ENCODE results near the gene CFAP20DC. TPM values are rescaled to one million over a fixed set of nuclear protein-coding genes. Genes with fewer than 3 reads are reported as not detected.
"Not testable (repeated sequence)": the region's sequence is repeated elsewhere in the genome, so short reads cannot be mapped to it uniquely, and the experiment has no call there.

CFAP20DC gene
- total RNA-seq, 2 donors from 2014 or later, result 1.8 to 6.2 TPM

DNA sequence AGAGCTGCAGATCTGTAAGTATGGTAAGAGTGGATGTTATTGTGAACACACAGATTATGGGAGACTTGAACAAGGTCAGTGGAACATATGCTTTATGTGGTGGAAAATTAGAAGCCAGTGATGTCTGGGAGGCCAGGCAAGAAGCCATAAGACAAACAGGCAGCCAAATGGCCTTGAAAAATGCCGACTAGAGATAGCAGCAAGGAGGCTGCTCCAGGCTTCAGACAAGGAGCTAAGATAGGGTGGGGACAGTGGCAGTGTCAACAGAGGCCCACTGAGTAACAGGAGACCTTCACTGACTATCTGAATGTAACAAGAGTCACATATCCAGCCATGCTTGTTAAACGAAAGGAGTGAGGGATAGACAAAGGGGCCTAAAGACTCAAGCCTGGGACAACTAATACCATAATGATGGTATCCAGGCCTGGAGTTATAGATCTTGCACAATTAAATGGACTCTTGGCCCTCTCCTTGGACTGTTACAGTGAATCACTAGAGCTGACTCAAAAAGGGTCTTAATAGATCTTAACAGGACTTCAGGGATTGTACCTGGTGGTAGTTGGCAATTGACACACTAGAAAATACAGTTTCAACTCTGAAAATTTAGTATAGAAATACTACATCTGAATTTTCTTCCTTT lies 50.6 kb downstream of the CFAP20DC start:
- Mint-ChIP-seq H3K27me3 (no peaks in the 10 kb centered on the region), H3K4me3 (no peak overlapping the region), H3K27ac (peak overlapping the region; percentile 30), H3K9me3 (no peaks in the 10 kb centered on the region), H3K36me3 (ENCODE audit: low read depth) (no peaks in the 10 kb centered on the region), H3K4me1 (peaks cover 6% of the 10 kb centered on the region)
- no peak for ATAC-seq (replicated peaks)

DNA sequence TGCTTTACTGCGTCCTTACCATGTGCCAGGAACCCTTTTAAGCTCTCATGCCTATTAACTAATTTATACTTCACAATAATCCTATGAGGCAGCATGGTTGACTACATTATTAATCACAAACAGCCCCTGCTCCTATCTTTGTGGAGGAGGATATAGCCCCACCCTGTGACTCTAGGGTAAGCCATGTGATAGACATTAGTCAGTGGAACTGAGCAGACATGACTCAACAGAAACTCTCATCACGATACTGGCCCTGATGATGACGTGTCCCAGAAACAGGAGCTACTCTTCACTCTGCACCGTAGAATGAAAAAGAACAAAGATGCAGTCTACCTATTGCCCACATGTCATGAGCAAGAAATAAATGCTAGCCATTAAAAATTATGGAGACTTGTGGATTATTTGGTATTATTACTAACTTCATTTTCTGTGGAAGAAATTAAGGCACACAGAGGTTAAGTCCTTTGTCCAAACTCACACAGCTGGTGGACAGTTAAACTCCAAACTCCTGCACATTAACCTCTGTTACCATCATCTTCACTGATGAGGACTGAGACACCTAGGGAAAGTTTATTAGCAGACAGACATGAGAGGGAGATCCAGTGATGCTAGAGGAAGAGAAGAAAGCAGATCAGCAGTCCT lies 51.2 kb downstream of the CFAP20DC start:
- no peaks in the 10 kb centered on the region for H3K9me3 Mint-ChIP-seq
- peak overlapping the region; percentile 30 for H3K27ac Mint-ChIP-seq
- peak; percentile 100 for ATAC-seq (replicated peaks)
- peaks cover 6% of the 10 kb centered on the region for H3K4me1 Mint-ChIP-seq
- no peaks in the 10 kb centered on the region for H3K36me3 Mint-ChIP-seq (ENCODE audit: low read depth)
- H3K27me3 Mint-ChIP-seq, result peaks cover 1% of the 10 kb centered on the region
- no peak overlapping the region for H3K4me3 Mint-ChIP-seq

DNA sequence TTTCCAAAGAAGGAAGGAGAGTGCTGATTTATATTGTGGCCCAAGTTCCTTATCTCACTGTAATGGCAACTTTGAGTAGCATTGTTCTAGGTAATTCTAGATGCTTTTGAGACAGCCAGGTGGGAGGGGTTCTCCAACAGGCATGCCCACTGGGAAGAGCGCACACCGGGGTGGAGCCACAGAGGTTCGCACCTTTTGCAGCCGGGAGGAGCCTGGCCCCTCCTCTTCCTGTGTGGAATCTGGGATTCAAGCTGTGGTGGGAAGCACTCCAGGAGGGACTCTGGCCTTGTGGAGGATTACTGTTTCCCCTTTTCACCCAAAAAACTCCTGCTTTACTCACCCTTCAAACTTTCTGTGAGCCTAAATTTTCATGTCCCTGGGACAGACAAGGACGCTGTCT lies 53.1 kb downstream of the CFAP20DC start:
- H3K4me1 Mint-ChIP-seq, result peaks cover 6% of the 10 kb centered on the region
- H3K27ac Mint-ChIP-seq, result no peak overlapping the region
- no peaks in the 10 kb centered on the region for H3K36me3 Mint-ChIP-seq (ENCODE audit: low read depth)
- H3K9me3 Mint-ChIP-seq, result no peaks in the 10 kb centered on the region
- no peak overlapping the region for H3K4me3 Mint-ChIP-seq
- no peak for ATAC-seq (replicated peaks)
- peaks cover 5% of the 10 kb centered on the region for H3K27me3 Mint-ChIP-seq

DNA sequence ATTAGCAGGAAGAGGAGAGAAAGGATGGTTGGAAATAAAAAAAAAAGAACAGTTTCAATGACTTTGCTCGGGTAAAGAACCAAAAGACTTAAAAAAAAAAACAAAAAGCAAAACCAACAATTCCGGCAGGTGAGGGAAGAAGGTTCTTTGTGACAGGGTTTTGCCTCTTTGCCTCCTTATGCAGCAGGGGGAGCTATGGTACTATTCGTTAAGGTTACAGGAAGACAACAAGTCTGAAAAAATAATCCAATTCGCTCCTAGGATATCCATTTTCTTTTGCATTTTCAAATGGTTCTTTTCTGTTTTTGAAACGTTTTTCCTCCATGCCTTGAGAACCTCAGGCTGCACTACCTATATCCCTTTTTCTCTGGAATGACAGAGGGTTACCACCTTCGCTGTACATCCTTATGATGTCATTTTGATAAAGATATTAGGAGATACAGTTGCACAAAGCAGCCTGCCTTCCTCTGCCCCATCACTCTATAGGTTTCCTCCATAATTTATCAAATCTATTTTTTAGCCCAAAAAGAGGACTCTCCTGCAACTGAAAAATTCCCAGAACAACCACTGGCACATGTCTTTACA lies 55.0 kb downstream of the CFAP20DC start:
- peaks cover 6% of the 10 kb centered on the region for H3K4me1 Mint-ChIP-seq
- H3K27me3 Mint-ChIP-seq, result peaks cover 5% of the 10 kb centered on the region
- no peak overlapping the region for H3K4me3 Mint-ChIP-seq
- H3K27ac Mint-ChIP-seq, result no peak overlapping the region
- no peak for ATAC-seq (replicated peaks)
- no peaks in the 10 kb centered on the region for H3K9me3 Mint-ChIP-seq
- no peaks in the 10 kb centered on the region for H3K36me3 Mint-ChIP-seq (ENCODE audit: low read depth)

DNA sequence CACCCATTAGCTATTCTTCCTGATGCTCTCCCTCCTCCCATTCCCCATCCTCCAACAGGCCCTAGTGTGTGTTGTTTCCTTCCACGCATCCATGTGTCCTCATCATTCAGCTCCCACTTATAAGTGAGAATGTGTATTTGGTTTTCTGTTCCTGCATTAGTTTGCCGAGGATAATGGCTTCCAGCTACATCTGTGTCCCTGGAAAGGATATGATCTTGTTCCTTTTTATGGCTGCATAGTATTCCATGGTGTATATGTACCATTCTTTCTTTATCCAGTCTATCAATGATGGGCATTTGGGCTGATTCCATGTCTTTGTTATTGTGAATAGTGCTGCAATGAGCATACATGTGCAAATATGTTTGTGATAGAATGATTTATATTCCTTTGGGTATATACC lies 56.3 kb downstream of the CFAP20DC start:
- peaks cover 3% of the 10 kb centered on the region for H3K4me1 Mint-ChIP-seq
- no peak overlapping the region for H3K27ac Mint-ChIP-seq

DNA sequence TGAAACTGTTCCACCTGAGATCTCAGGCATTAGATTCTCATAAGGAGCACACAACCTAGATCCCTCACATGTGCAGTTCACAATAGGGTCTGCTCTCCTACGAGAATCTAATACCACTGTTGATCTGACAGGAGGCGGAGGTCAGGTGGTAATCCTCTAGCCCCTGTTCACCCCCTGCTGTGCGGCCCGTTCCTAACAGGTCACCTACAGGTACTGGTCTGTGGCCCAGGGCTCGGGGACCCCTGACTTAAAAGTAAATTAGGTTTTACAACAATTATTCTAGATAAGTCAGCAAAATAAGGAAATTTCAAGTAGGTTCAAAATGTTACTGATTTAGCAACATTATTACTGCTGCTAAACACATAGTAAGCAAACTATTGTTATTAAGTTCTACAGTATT lies 58.2 kb downstream of the CFAP20DC start:
- H3K27ac Mint-ChIP-seq, result no peak overlapping the region
- peaks cover 9% of the 10 kb centered on the region for H3K27me3 Mint-ChIP-seq
- H3K36me3 Mint-ChIP-seq (ENCODE audit: low read depth), result no peaks in the 10 kb centered on the region
- no peak for ATAC-seq (replicated peaks)
- H3K4me3 Mint-ChIP-seq, result no peak overlapping the region
- no peaks in the 10 kb centered on the region for H3K9me3 Mint-ChIP-seq
- H3K4me1 Mint-ChIP-seq, result no peaks in the 10 kb centered on the region

More for the DNA sequence above, 56.3 kb downstream of the CFAP20DC start:
- Mint-ChIP-seq H3K27me3 (peaks cover 5% of the 10 kb centered on the region), H3K36me3 (ENCODE audit: low read depth) (no peaks in the 10 kb centered on the region), H3K9me3 (no peaks in the 10 kb centered on the region), H3K4me3 (no peak overlapping the region)
- no peak for ATAC-seq (replicated peaks)

DNA sequence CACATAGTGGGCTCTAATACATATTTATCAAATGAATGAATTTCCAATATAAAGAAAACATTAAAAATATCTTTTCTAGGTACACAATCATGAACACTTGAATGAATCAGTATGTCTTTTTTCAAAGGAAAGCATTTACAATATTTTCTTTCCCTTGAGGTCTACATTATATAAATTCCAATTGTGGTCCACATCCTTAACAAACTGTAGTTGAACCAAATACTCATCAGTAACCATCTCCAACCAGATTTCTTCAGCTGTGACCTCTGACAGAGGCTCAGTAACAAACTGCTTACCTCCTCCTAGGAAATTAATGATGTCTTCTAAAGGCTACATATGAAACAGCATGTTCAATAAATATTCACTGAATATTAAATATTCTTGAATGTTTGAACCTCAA lies 58.8 kb downstream of the CFAP20DC start:
- no peak for ATAC-seq (replicated peaks)

DNA sequence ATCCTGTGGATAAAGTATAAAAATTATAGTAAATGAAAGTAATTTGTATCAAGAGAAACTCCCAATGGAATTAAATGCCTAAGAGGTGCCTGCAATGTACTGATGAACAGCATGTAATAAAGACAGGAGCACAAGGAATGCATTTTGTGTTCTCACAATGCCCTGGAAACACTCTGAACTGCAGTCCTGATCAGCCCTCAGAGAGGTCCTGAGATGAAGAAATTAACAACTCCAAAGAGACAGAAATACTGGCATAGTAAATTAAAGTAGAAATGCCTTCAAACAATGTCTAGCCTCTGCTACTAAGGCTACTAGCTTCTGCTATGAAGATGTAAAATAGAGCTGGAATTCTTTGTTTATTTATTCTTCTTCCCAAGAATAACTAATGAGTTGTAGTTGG lies 59.9 kb downstream of the CFAP20DC start:
- no peaks in the 10 kb centered on the region for H3K9me3 Mint-ChIP-seq
- ATAC-seq (replicated peaks), result no peak
- H3K4me3 Mint-ChIP-seq, result no peak overlapping the region
- H3K27ac Mint-ChIP-seq, result no peak overlapping the region
- H3K4me1 Mint-ChIP-seq, result no peaks in the 10 kb centered on the region
- no peaks in the 10 kb centered on the region for H3K36me3 Mint-ChIP-seq (ENCODE audit: low read depth)
- peaks cover 17% of the 10 kb centered on the region for H3K27me3 Mint-ChIP-seq

More for the DNA sequence above, 58.8 kb downstream of the CFAP20DC start:
- no peak overlapping the region for H3K27ac Mint-ChIP-seq
- H3K36me3 Mint-ChIP-seq (ENCODE audit: low read depth), result no peaks in the 10 kb centered on the region
- peaks cover 11% of the 10 kb centered on the region for H3K27me3 Mint-ChIP-seq
- no peak overlapping the region for H3K4me3 Mint-ChIP-seq
- H3K9me3 Mint-ChIP-seq, result no peaks in the 10 kb centered on the region
- no peaks in the 10 kb centered on the region for H3K4me1 Mint-ChIP-seq

DNA sequence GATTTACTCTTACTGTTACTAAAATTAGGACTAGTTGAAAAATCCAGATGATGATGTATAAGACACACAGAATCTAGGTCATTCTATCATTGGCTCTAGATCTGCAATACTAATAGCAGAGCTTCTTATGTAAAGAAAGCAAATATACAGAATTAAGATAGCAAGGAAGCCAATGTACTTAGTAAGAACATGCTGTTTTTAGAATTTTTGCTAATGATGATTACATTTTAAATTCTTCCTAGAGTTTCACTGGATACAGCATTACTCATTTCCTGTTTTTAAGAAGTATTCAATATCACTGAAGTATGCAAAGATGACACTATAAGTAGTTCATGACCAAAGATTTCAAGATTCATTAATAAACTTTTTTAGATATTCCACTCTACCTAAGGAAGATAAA lies 60.7 kb downstream of the CFAP20DC start:
- Mint-ChIP-seq H3K36me3 (ENCODE audit: low read depth) (no peaks in the 10 kb centered on the region), H3K9me3 (no peaks in the 10 kb centered on the region), H3K4me1 (no peaks in the 10 kb centered on the region), H3K4me3 (no peak overlapping the region), H3K27me3 (peaks cover 17% of the 10 kb centered on the region), H3K27ac (no peak overlapping the region)
- ATAC-seq (replicated peaks), result no peak

DNA sequence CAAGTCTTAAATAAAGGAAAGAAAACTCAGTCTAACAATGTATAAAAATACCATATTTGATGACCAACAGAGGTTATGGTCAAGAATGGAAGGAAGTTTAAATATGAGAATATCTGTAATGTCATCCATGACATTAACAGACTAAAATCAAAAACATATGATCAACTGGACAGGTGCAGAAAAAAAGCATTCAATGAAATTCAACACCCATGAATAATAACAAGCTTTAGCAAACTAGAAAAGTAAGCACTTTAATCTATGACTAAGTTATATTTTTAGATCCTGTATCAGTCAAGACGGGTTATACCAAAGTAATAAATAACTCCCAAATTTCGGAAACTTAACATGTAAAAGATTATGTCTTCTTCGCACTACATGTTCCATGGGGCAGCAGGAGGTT lies 61.8 kb downstream of the CFAP20DC start:
- no peak for ATAC-seq (replicated peaks)
- H3K4me3 Mint-ChIP-seq, result no peak overlapping the region
- H3K27ac Mint-ChIP-seq, result no peak overlapping the region
- H3K36me3 Mint-ChIP-seq (ENCODE audit: low read depth), result no peaks in the 10 kb centered on the region
- H3K27me3 Mint-ChIP-seq, result peaks cover 12% of the 10 kb centered on the region
- H3K4me1 Mint-ChIP-seq, result no peaks in the 10 kb centered on the region
- H3K9me3 Mint-ChIP-seq, result no peaks in the 10 kb centered on the region

DNA sequence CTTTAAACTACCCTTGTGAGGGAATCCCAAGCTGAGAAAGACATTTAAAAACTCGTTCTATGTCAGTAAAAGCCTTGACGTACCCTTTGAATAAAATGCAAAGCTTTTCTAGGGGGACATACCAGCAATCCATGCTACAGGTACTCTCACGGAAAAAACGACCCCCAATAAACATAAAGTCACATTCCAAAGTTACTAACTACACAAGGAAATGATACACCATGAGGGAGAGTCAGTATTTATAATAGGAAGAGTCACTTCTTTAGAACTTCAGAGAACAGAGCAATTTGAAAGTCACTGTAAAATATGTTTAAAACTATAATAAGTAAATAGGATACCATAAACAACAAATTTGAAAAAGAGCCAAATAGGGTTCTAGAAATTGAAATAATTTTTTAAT lies 63.2 kb downstream of the CFAP20DC start:
- H3K4me1 Mint-ChIP-seq, result no peaks in the 10 kb centered on the region
- ATAC-seq (replicated peaks), result no peak
- peaks cover 12% of the 10 kb centered on the region for H3K27me3 Mint-ChIP-seq
- H3K27ac Mint-ChIP-seq, result no peak overlapping the region
- no peak overlapping the region for H3K4me3 Mint-ChIP-seq
- H3K36me3 Mint-ChIP-seq (ENCODE audit: low read depth), result no peaks in the 10 kb centered on the region
- H3K9me3 Mint-ChIP-seq, result no peaks in the 10 kb centered on the region

DNA sequence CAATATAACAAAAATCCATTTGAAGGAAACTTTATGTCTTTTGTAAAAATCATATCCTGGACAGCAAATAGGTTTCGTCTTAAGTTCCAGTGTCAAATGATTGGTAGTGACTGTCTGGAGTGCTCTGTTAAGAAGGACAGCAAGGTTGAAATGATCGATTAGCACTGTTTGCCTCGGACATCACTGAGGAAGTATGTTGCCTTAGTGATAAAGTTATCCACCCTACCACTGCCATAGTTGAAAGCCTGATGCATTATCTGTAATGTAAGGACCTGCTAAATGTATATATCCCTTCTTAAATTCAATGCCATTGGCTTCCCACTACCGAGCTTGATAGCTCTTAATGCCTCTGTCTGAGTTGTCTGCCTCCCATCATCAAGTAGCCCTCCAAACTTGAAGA lies 70.0 kb downstream of the CFAP20DC start:
- no peak overlapping the region for H3K27ac Mint-ChIP-seq
- no peak for ATAC-seq (replicated peaks)
- peaks cover 4% of the 10 kb centered on the region for H3K4me1 Mint-ChIP-seq
- H3K36me3 Mint-ChIP-seq (ENCODE audit: low read depth), result no peaks in the 10 kb centered on the region
- peaks cover 4% of the 10 kb centered on the region for H3K27me3 Mint-ChIP-seq
- H3K4me3 Mint-ChIP-seq, result no peak overlapping the region
- no peaks in the 10 kb centered on the region for H3K9me3 Mint-ChIP-seq

DNA sequence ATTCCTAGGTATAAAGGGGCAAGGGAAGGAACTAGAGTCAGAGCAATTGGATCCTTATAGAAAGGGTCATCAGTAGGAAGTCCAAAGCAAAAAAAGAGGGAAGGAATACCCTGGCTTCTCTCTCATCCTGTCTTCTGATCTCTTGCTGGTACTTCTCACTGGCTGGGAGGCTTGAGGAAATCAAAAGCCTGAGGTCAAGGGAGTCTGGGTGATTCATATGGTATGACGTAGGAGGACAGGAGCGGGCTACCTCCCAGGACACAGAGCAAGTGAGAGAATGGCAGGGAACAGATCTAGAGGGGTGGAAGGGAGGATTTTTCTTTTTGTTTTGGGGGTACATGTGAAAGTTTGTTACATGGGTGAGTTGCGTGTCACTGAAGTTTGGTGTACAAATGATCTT lies 76.0 kb downstream of the CFAP20DC start:
- Mint-ChIP-seq H3K27me3 (peaks cover 21% of the 10 kb centered on the region), H3K36me3 (ENCODE audit: low read depth) (no peaks in the 10 kb centered on the region), H3K9me3 (peaks cover 4% of the 10 kb centered on the region), H3K27ac (no peak overlapping the region), H3K4me3 (no peak overlapping the region), H3K4me1 (peaks cover 4% of the 10 kb centered on the region)
- ATAC-seq (replicated peaks), result no peak

DNA sequence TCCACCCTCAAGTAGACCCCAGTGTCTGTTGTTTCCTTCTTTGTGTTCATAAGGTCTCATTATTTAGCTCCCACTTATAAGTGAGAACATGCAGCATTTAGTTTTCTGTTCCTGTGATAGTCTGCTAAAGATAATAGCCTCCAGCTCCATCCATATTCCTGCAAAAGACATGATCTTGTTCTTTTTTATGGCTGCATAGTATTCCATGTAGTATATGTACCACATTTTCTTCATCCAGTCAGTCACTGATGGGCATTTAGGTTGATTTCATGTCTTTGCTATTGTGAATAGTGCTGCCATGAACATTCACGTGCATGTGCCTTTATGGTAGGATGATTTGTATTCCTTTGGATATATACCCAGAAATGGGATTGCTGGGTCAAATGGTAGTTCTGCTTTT lies 82.0 kb downstream of the CFAP20DC start:
- H3K4me1 Mint-ChIP-seq; H3K27me3 Mint-ChIP-seq; H3K9me3 Mint-ChIP-seq; H3K4me3 Mint-ChIP-seq; ATAC-seq (replicated peaks); H3K36me3 Mint-ChIP-seq (ENCODE audit: low read depth); H3K27ac Mint-ChIP-seq: not testable (repeated sequence)

DNA sequence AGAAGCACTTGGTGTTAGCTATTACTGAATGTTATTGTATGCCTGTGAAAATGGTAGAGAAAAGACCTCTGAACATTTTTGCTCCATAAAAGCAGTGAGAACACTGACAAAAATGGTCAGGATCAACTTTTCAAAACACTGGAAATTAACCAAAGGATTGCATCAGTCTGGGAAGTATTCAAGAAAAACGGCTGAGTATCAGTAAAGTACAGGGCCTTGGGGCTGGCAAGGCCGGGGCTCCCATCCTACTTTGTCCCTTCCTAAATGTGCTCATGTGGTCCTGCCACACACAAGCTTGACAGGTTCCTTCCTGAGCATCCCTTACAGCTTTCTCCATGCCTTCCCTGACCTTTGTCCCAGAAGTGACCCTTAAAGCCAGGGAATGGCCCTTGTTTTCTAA lies 84.0 kb downstream of the CFAP20DC start:
- Mint-ChIP-seq H3K9me3 (peaks cover 4% of the 10 kb centered on the region), H3K36me3 (ENCODE audit: low read depth) (no peaks in the 10 kb centered on the region), H3K27me3 (peaks cover 2% of the 10 kb centered on the region), H3K4me1 (no peaks in the 10 kb centered on the region), H3K4me3 (no peak overlapping the region), H3K27ac (no peak overlapping the region)
- no peak for ATAC-seq (replicated peaks)

All from activated T-helper 17 cell treated with anti-CD3 and anti-CD28 coated beads, Interleukin-2, amount 50 U/mL, for 72 hours (primary cell).